HepG2 (cell line): Measurements from ENCODE around the gene FAM43B.

Experiments
- ARNT ChIP-seq: fragments of 450-650 bp; IDR thresholded peaks from 2 replicates; pipeline ENCODE4 v1.6.1; 2017
- CC2D1A ChIP-seq: sonication (generic); formaldehyde crosslinking; IDR thresholded peaks from 2 replicates; pipeline ENCODE4 v1.8.1; 2023; ENCODE audit warnings: mild to moderate bottlenecking, missing genetic modification reagents
- EHMT2 ChIP-seq: fragments of 200-600 bp; sonication (generic); IDR thresholded peaks from 2 replicates; pipeline ENCODE4 v1.7.0; 2017; ENCODE audit warnings: antibody characterized with exemption, low read depth, low read length, borderline replicate concordance
- ERF ChIP-seq: IDR thresholded peaks from 2 replicates; pipeline ENCODE4 v1.6.1; 2018; ENCODE audit warnings: missing biosample characterization, missing genetic modification reagents
- GTF2F1 ChIP-seq: fragments of 150-350 bp; IDR thresholded peaks from 2 replicates; pipeline ENCODE4 v1.6.1; 2014; ENCODE audit warnings: low read length
- HOXA7 ChIP-seq: sonication (generic); formaldehyde crosslinking; IDR thresholded peaks from 2 replicates; pipeline ENCODE4 v1.8.1; 2022; ENCODE audit warnings: mild to moderate bottlenecking, missing genetic modification reagents, moderate library complexity
- RAD21 ChIP-seq: fragments of 450-650 bp; formaldehyde crosslinking; IDR thresholded peaks from 2 replicates; pipeline ENCODE4 v1.5.0; 2020; ENCODE audit warnings: mild to moderate bottlenecking
- TAF1 ChIP-seq: sonication (generic); formaldehyde crosslinking; IDR thresholded peaks from 2 replicates; pipeline ENCODE4 v1.4.0; 2020; ENCODE audit warnings: missing genetic modification reagents
- TRIM24 ChIP-seq: sonication (generic); formaldehyde crosslinking; IDR thresholded peaks from 2 replicates; pipeline ENCODE4 v1.8.0; 2022; ENCODE audit warnings: mild to moderate bottlenecking, missing genetic modification reagents
- XBP1 ChIP-seq: sonication (generic); formaldehyde crosslinking; IDR thresholded peaks from 2 replicates; pipeline ENCODE4 v1.5.0; 2020; ENCODE audit warnings: missing genetic modification reagents
- XRCC5 ChIP-seq: fragments of 200-400 bp; formaldehyde crosslinking; optimal IDR thresholded peaks from 2 replicates; pipeline ENCODE3; 2017; ENCODE audit warnings: mild to moderate bottlenecking, low read length
- ZNF615 ChIP-seq: sonication (generic); formaldehyde crosslinking; IDR thresholded peaks from 2 replicates; pipeline ENCODE4 v1.5.0; 2020; ENCODE audit warnings: mild to moderate bottlenecking, missing genetic modification reagents, borderline replicate concordance
- TF ChIP-seq, protein P1 (sequence below): sonication (generic); formaldehyde crosslinking; IDR thresholded peaks from 2 replicates; pipeline ENCODE4 v1.9.0; 2022; ENCODE audit warnings: missing genetic modification reagents, mild to moderate bottlenecking, borderline replicate concordance

- TF ChIP-seq XRCC5 (no peak), GTF2F1 (no peak), ARNT (no peak), CC2D1A (no peak), HOXA7 (CRISPR knock-in tag) (no peak), TRIM24 (CRISPR knock-in tag) (no peak), EHMT2 (no peak), TAF1 (CRISPR knock-in tag) (no peak), ERF (CRISPR knock-in tag) (no peak), XBP1 (CRISPR knock-in tag) (no peak), RAD21 (CRISPR knock-in tag) (no peak), ZNF615 (CRISPR knock-in tag) (no peak)
- TF ChIP-seq, protein P1, sequence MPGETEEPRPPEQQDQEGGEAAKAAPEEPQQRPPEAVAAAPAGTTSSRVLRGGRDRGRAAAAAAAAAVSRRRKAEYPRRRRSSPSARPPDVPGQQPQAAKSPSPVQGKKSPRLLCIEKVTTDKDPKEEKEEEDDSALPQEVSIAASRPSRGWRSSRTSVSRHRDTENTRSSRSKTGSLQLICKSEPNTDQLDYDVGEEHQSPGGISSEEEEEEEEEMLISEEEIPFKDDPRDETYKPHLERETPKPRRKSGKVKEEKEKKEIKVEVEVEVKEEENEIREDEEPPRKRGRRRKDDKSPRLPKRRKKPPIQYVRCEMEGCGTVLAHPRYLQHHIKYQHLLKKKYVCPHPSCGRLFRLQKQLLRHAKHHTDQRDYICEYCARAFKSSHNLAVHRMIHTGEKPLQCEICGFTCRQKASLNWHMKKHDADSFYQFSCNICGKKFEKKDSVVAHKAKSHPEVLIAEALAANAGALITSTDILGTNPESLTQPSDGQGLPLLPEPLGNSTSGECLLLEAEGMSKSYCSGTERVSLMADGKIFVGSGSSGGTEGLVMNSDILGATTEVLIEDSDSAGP (CRISPR knock-in tag): no peak
These were observed 17.2 kb downstream of the FAM43B start for GRCh38 chr1:20569523-20570098.
